HS-27A (cell line): Measurements from ENCODE around the gene STK24.

Source experiments
- DNase-seq: peaks from one replicate; pipeline ENCODE4 v3.0.0-alpha.2; 2012; ENCODE audit warnings: low read depth, missing footprints

The STK24 gene

DNA sequence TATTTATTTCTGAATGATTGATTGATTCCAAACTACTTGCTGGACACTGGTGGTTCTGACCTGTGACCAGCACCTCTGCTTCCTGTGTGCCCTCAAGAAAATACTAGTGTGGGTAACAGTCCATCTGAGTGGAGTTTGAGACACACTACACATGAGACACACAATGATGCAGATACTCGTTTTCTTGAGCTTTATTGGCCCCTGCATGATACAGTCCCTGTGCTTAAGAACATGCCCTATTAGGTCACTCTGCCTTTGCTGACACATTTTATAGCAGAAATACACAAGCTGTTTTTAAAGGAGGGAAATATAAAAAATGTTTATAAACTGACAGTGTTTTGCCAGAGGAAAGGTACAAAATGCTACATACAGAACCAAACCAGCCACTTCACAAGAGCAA, 126.9 kb downstream of the STK24 start:
- DNase-seq = no peak

GRCh38 chr13:98449273-98449672, 127.6 kb downstream of the STK24 start:
- DNase-seq = no peak

GRCh38 chr13:98448642-98448928, 128.3 kb downstream of the STK24 start:
- DNase-seq = no peak

DNA sequence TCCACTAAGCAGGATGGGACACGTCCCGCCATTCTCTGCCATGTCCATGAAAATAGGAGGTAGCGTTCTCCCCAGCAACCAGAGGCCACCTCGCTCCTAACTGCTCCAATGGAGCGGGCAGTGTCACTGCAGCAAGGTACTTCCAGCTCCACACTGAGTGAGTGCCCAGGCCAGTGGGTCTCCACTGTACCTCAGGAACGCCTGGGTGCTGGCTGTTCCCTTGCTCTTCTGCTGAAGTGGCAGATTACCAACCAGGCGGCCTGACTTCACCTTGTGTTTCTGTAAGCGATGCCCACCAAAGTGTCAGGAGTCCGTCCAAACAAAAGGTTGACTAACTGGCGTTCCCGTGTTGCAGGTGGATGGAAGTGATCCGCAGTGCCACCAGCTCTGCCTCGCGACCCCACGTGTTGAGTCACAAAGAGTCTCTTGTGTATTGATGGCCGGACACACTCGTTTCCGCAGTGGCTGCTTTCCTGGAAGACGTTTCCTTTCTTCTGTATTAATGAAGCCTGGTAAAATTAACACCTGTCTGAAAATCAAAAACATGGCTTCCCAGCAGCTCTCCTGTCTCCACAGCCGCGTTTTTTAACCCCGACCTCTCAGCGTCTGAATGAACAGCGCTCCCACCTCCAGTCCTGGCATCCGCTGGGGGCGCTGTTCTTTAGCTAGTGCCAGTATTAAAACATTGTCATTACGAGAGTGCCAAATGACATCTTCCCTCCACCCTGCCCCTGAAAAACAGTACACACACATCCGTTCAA, 128.8 kb downstream of the STK24 start:
- no peak for DNase-seq

- no peak for DNase-seq
Measured at GRCh38 chr13:98447130-98447529, 129.8 kb downstream of the STK24 start.

DNA sequence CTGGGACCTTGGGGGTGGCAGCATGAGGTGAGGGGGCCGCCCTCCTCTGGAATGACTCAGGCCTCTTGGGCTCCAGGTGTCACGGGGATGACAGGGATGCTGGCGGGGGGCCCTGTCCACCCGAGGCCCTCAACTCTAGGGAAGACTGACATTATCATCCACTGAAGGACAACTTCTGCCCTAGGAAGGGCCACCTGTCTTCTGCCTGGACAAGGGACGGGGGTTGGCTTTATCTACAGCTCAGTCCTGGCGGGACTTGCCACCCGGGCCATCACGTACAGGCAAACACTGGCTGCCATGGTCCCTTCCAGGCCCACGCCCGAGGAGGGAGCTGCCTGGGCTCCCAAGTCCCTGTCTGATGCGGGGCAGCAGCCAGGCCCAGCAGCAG, 130.7 kb downstream of the STK24 start:
- DNase-seq = no peak

DNA sequence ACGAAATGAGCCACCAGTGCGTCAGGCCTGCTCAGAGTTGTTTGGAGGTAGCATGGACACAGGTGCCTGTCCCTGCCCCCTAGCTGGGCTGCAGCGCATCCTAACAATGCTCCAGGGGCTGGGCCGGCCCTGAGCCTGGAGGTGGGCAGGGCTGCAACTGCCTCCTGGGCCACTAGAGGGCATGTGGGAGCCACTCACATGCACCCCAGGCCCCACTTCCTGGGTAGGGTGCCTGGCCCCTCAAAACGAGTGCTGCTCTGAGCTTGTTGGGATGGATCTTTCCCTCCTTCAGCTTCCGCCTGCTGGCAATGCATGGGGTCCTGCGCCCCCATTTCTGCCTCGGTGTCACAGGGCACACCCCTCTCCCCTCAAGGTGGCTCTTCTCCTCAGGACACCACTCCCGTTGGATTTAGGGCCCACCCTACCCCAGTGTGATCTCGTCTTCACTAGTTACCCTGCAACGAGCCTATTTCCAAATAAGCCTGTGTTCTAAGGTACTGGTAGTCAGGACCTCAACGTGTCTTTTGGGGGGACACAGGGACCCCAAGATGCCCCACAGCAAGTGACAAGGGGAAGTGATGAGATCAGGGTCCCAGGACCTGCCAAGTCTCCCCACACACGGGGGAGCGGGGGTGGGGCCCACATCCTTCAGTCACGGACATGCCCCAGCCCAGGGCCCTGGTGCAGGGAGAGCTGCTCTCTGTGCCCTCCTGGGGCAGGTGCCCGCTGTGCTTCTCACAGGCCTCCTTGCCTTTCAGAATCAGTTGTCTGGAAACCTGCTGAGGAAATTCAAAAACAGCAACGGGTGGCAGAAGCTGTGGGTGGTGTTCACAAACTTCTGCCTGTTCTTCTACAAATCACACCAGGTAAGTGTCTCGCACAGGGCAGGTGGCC, 131.3 kb downstream of the STK24 start:
- DNase-seq = no peak

- no peak for DNase-seq
Measured at GRCh38 chr13:98444381-98444780, 132.5 kb downstream of the STK24 start.

DNA sequence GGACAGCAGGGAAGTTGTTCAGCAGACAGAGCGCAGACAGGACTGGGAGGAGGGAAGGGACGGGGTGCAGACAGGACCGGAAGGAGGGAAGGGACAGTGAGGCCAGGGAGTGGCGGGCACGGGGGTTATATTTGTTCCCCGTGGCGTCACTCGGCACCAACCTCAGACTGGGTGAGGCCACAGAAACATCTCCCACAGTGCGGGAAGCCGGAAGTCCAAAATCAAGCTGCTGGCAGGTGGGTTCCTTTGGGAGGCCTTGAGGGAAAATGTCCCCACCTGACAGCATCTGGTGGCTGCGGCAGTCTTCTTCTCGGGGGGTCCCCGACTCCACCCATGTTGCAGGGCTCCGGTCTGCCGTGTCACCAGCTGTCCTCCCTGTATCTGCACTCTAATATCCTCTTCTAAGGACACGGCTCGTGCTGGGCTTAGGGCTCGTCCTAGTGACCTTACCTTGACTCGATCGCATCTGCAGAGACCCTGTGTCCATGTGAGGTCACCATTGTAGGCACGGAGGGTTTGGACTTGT, 133.0 kb downstream of the STK24 start:
- no peak for DNase-seq

DNA sequence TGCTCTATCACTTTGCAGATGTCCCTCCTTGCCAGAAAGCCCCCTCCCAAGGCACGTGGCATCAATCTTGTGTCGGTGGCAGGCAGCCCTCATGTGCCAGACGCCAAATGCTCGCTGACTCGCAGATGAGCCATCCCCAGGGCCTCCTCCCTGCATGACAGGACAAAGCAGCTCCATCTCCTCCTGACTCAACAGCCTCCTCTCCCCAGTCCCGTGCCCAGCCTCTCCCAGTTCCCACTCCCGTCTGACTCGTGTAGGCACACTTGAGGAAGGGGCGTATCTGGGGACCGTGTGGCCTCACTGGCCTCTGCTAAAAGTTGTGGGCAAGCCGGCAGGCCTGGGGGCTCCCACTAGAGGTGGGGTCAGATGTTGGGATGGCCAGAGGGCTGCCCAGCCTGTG, 133.6 kb downstream of the STK24 start:
- no peak for DNase-seq

- DNase-seq = no peak
Measured at GRCh38 chr13:98442391-98443230, 134.3 kb downstream of the STK24 start.

DNA sequence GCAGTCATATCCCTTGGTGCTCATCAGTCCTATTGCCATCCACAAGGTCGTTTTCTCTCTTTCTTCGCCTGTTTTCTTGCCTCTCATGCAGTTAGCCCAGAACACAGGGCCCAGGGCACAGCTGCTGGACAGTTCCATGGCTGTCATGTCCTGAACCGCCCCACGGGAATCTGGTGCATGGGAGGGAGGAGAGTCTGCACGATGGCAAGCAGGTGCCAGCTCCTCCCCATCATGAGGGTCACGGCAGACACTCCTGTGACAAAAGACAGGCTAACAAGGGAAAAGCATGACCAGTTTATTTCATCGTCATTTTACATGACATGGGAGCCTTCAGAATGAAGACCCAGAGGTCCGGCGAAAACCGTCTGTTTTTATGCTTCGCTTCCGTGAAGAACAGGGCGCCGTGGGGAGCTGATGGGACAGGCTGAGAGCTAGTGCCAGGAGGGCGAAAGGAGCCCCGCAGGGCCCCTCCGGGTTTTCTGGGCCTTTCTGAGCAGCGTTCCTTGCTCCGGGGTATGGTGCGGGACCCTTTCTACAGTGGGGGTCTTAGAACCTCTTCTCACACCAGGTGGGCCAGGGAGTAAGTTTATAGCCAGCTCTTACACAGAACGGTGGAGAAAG, 135.7 kb downstream of the STK24 start:
- DNase-seq = no peak

GRCh38 chr13:98440390-98441055, 136.4 kb downstream of the STK24 start:
- DNase-seq = no peak

DNA sequence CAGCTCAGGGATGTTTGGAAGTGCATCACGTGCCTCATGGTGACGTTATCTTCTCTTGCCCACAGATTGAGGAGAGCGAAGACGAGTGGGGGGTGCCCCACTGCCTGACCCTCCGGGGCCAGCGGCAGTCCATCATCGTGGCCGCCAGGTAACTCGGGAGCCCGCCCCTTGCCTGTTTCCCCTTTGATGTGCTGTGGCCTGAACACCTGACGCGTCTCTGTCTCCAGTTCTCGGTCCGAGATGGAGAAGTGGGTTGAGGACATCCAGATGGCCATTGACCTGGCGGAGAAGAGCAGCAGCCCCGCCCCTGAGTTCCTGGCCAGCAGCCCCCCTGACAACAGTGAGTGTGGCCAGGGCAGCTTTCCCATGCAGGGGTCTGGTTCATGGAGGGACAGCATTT, 137.0 kb downstream of the STK24 start:
- DNase-seq = no peak

- no peak for DNase-seq
Measured at GRCh38 chr13:98439126-98439828, 137.6 kb downstream of the STK24 start.

DNA sequence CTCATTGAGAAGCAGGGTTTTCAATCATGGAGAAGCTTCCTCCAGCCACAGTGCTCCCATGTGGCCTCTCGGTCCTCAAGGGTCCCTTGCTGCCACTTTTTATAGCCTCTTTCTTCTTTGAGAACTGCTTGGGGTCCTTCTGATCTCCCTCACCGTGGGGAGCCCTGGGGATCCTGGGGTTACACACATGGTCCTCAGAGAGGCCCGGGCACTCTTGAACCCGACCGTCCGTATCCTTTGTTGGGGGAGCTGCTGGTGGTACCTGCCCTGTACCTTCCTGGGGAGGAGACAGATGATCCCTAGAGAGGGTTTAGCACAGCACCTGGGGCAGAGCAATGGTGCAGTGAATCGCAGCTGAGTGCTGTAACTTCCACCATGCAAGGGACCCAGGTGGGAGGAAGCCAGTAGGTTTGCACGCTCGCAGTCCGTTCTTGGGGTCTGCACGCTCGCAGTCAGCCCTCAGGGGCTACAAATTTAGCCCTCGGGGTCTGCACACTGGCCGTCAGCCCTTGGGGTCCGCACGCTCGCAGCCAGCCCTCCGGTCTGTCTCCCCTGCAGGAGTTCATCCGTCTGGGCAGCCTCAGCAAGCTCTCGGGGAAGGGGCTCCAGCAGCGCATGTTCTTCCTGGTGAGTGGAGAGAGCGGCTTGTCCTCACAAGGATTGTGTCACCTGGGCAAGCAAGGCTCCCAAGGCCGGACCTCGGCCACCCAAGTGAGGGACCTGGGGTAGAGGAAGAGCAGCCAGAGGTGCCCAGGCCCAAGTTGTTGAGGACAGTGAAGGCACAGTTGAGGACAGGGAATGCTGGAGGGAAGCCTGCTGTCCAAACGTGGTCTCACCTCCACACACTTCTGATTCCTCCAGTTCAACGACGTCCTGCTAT, 138.4 kb downstream of the STK24 start:
- DNase-seq = no peak

- DNase-seq = no peak
Measured at GRCh38 chr13:98436233-98436910, 140.5 kb downstream of the STK24 start.

- no peak for DNase-seq
Measured at GRCh38 chr13:98435376-98435775, 141.5 kb downstream of the STK24 start.

GRCh38 chr13:98434060-98434459, 142.8 kb downstream of the STK24 start:
- DNase-seq = no peak
